H9 (cell line): ENCODE data around the gene SLX4IP. TPM values are rescaled to one million over a fixed set of nuclear protein-coding genes. Genes with fewer than 3 reads are reported as not detected.

Source experiments
- DNase-seq: peaks from one replicate; pipeline ENCODE4 v3.0.0-alpha.2; 2017
- H2AFZ ChIP-seq: one replicate; pipeline ENCODE4 v1.6.1; 2013; ENCODE audit warnings: mild to moderate bottlenecking, low read length, control low read depth, moderate library complexity
- H2AK5ac ChIP-seq: 2 replicates; pipeline ENCODE4 v1.6.1; 2013; ENCODE audit warnings: low read length, control low read depth, mixed read lengths; ENCODE audit not compliant: insufficient read length
- H2BK120ac ChIP-seq: one replicate; pipeline ENCODE4 v1.6.1; 2013; ENCODE audit warnings: low read depth, mild to moderate bottlenecking, low read length, control low read depth, inconsistent platforms; ENCODE audit not compliant: poor library complexity, severe bottlenecking
- H2BK12ac ChIP-seq: 2 replicates; pipeline ENCODE4 v1.6.1; 2013; ENCODE audit warnings: low read length, control low read depth, mixed read lengths, low read depth; ENCODE audit not compliant: insufficient read length
- H2BK15ac ChIP-seq: 2 replicates; pipeline ENCODE4 v1.6.1; 2013; ENCODE audit warnings: low read depth, low read length, control low read depth
- H2BK20ac ChIP-seq: one replicate; pipeline ENCODE4 v1.6.1; 2013; ENCODE audit warnings: low read depth, mild to moderate bottlenecking, low read length, control low read depth, inconsistent platforms; ENCODE audit not compliant: poor library complexity, severe bottlenecking
- H2BK5ac ChIP-seq: 2 replicates; pipeline ENCODE4 v1.6.1; 2013; ENCODE audit warnings: low read length, control low read depth, mixed read lengths; ENCODE audit not compliant: insufficient read length
- H3K14ac ChIP-seq: 2 replicates; pipeline ENCODE4 v1.6.1; 2013; ENCODE audit warnings: low read length, control low read depth; ENCODE audit not compliant: insufficient read depth
- H3K18ac ChIP-seq: 2 replicates; pipeline ENCODE4 v1.6.1; 2013; ENCODE audit warnings: low read depth, mild to moderate bottlenecking, mixed read lengths, low read length, control low read depth; ENCODE audit not compliant: insufficient read length
- H3K23ac ChIP-seq: 2 replicates; pipeline ENCODE4 v1.6.1; 2013; ENCODE audit warnings: low read length, control low read depth, mixed read lengths, low read depth; ENCODE audit not compliant: insufficient read length
- H3K23me2 ChIP-seq: 2 replicates; pipeline ENCODE4 v1.6.1; 2013; ENCODE audit warnings: low read depth, mild to moderate bottlenecking, mixed read lengths, low read length, control low read depth; ENCODE audit not compliant: insufficient read length, poor library complexity, severe bottlenecking
- H3K27ac ChIP-seq: 2 replicates; pipeline ENCODE4 v1.5.1; 2013; ENCODE audit warnings: low read length, control low read depth, mixed read lengths, low read depth; ENCODE audit not compliant: insufficient read length
- H3K27me3 ChIP-seq: 2 replicates; pipeline ENCODE4 v1.6.1; 2013; ENCODE audit warnings: low read length, control low read depth, inconsistent platforms; ENCODE audit not compliant: insufficient read depth
- H3K4ac ChIP-seq: 2 replicates; pipeline ENCODE4 v1.6.1; 2013; ENCODE audit warnings: low read depth, mild to moderate bottlenecking, control low read depth, inconsistent platforms, low read length, moderate library complexity
- H3K4me1 ChIP-seq: 2 replicates; pipeline ENCODE4 v1.6.1; 2013; ENCODE audit warnings: low read length, control low read depth, inconsistent platforms; ENCODE audit not compliant: insufficient read depth
- H3K4me2 ChIP-seq: 2 replicates; pipeline ENCODE4 v1.6.1; 2013; ENCODE audit warnings: low read length, control low read depth, mixed read lengths; ENCODE audit not compliant: insufficient read length, insufficient read depth
- H3K56ac ChIP-seq: 2 replicates; pipeline ENCODE4 v1.6.1; 2013; ENCODE audit warnings: low read depth, mild to moderate bottlenecking, mixed read lengths, low read length, control low read depth; ENCODE audit not compliant: insufficient read length
- H3K79me1 ChIP-seq: 2 replicates; pipeline ENCODE4 v1.6.1; 2013; ENCODE audit warnings: low read depth, mild to moderate bottlenecking, moderate library complexity, low read length, control low read depth, inconsistent platforms; ENCODE audit not compliant: insufficient read depth, poor library complexity, severe bottlenecking
- H3K79me2 ChIP-seq: 2 replicates; pipeline ENCODE4 v1.6.1; 2013; ENCODE audit warnings: low read length, control low read depth, inconsistent platforms; ENCODE audit not compliant: insufficient read depth
- H3K9ac ChIP-seq: 2 replicates; pipeline ENCODE4 v1.6.1; 2013; ENCODE audit warnings: low read length, control low read depth, mixed read lengths; ENCODE audit not compliant: insufficient read length; ENCODE audit errors: extremely low read depth
- H3K9me3 ChIP-seq: one replicate; pipeline ENCODE4 v1.6.1; 2013; ENCODE audit warnings: low read depth, low read length, inconsistent platforms; ENCODE audit not compliant: control insufficient read depth
- H3T11ph ChIP-seq: one replicate; pipeline ENCODE4 v1.6.1; 2013; ENCODE audit warnings: mild to moderate bottlenecking, low read length, control low read depth, inconsistent platforms
- H4K20me1 ChIP-seq: one replicate; pipeline ENCODE4 v1.6.1; 2013; ENCODE audit not compliant: control insufficient read depth, insufficient read length, insufficient read depth
- H4K5ac ChIP-seq: 2 replicates; pipeline ENCODE4 v1.6.1; 2013; ENCODE audit warnings: low read depth, mild to moderate bottlenecking, mixed read lengths, low read length, control low read depth; ENCODE audit not compliant: insufficient read length
- H4K8ac ChIP-seq: replicated peaks from 2 replicates; pipeline ENCODE4 v1.6.1; 2013; ENCODE audit warnings: low read length, control low read depth, mixed read lengths, low read depth; ENCODE audit not compliant: insufficient read length
- H4K91ac ChIP-seq: 2 replicates; pipeline ENCODE4 v1.6.1; 2013; ENCODE audit warnings: low read depth, mild to moderate bottlenecking, moderate library complexity, mixed read lengths, low read length, control low read depth; ENCODE audit not compliant: insufficient read length
- H3K27ac Mint-ChIP-seq, 3 experiments: 2 replicates in 2 of 3; 3 replicates in 1 of 3; pipeline ENCODE4 v1.8.0; 2020 to 2021; ENCODE audit warnings: mixed read lengths in 3 of 3, mild to moderate bottlenecking in 1 of 3, moderate library complexity in 1 of 3
- H3K27me3 Mint-ChIP-seq: 2 replicates; pipeline ENCODE4 v1.8.0; 2021; ENCODE audit warnings: low read depth, mild to moderate bottlenecking, moderate library complexity, mixed read lengths
- H3K36me3 Mint-ChIP-seq, 3 experiments: 2 replicates in 2 of 3; 3 replicates in 1 of 3; pipeline ENCODE4 v1.8.0; 2020 to 2021; ENCODE audit warnings: low read depth in 3 of 3, mixed read lengths in 3 of 3; ENCODE audit not compliant: insufficient read depth in 1 of 3
- H3K4me1 Mint-ChIP-seq, 2 experiments: 2 replicates each; pipeline ENCODE4 v1.8.0; 2020; ENCODE audit warnings: mixed read lengths in 2 of 2
- H3K4me3 Mint-ChIP-seq, 2 experiments: 2 replicates in 1 of 2; 3 replicates in 1 of 2; pipeline ENCODE4 v1.8.0; 2020 to 2021; ENCODE audit warnings: mild to moderate bottlenecking in 2 of 2, mixed read lengths in 2 of 2, moderate library complexity in 1 of 2
- H3K9me3 Mint-ChIP-seq, 2 experiments: 2 replicates in 1 of 2; 3 replicates in 1 of 2; pipeline ENCODE4 v1.8.0; 2020; ENCODE audit warnings: mild to moderate bottlenecking in 2 of 2, mixed read lengths in 2 of 2, moderate library complexity in 1 of 2
- CTCF ChIP-seq: fragments of 200-600 bp; sonication (generic); conservative IDR thresholded peaks from 3 replicates; pipeline ENCODE4 v1.8.0; 2021; ENCODE audit warnings: antibody characterized with exemption, mild to moderate bottlenecking
- WGBS: extraction: QIAGEN DNeasy Blood & Tissue Kit; methylation state at CpG from one replicate; pipeline ENCODE4 v1.1.7; 2013; ENCODE audit warnings: missing lambda C conversion rate, low lambda C conversion rate, mixed read lengths; ENCODE audit not compliant: insufficient read length; ENCODE audit errors: extremely low coverage; 5-methylcytosine and 5-hydroxymethylcytosine counted together
- total RNA-seq: library from RNA; stranded (reverse); gene quantifications from 2 replicates; pipeline ENCODE4 v1.2.1, GENCODE V29; 2021

Gene SLX4IP
- total RNA-seq, 1 experiment from 2014 or later = 7.9 TPM

GRCh38 chr20:10510216-10510615, 75.1 kb downstream of the SLX4IP start:
- no peak for TF ChIP-seq CTCF
- no peak overlapping the region for H4K91ac ChIP-seq
- H4K8ac ChIP-seq = no peak overlapping the region
- no peaks in the 10 kb centered on the region for H3K23me2 ChIP-seq
- H3K27ac Mint-ChIP-seq = no peak overlapping the region
- no peak overlapping the region for H4K5ac ChIP-seq
- H3K23ac ChIP-seq = no peak overlapping the region
- H2BK120ac ChIP-seq = no peak overlapping the region
- H3K79me2 ChIP-seq = no peaks in the 10 kb centered on the region
- no peak overlapping the region for H3K14ac ChIP-seq
- H3K56ac ChIP-seq = no peak overlapping the region
- H2BK5ac ChIP-seq = no peak overlapping the region
- peaks cover 9% of the 10 kb centered on the region for H3K4me1 ChIP-seq
- H3T11ph ChIP-seq = no peak overlapping the region
- no peaks in the 10 kb centered on the region for H3K9me3 ChIP-seq
- H4K20me1 ChIP-seq = no peaks in the 10 kb centered on the region
- H2AFZ ChIP-seq = no peak overlapping the region
- H3K4me3 Mint-ChIP-seq = no peak overlapping the region
- H3K27ac ChIP-seq = no peak overlapping the region
- no peaks in the 10 kb centered on the region for H3K27me3 ChIP-seq
- no peak for DNase-seq
- H3K4me1 Mint-ChIP-seq = peaks cover 21 to 39% of the 10 kb centered on the region in 2 experiments
- no CpG with 5 or more reads among the region's 3 CpGs for WGBS
- no peaks in the 10 kb centered on the region for H3K79me1 ChIP-seq
- no peak overlapping the region for H3K4ac ChIP-seq
- no peak overlapping the region for H3K18ac ChIP-seq
- H3K9me3 Mint-ChIP-seq = no peaks in the 10 kb centered on the region
- no peak overlapping the region for H3K9ac ChIP-seq
- no peaks in the 10 kb centered on the region for H3K27me3 Mint-ChIP-seq
- H2BK12ac ChIP-seq = no peak overlapping the region
- no peak overlapping the region for H2BK15ac ChIP-seq
- no peak overlapping the region for H2AK5ac ChIP-seq
- peaks cover 0 to 4% (median 2%) of the 10 kb centered on the region in 3 experiments; a peak in 2 of 7 replicates for H3K36me3 Mint-ChIP-seq
- no peak overlapping the region for H2BK20ac ChIP-seq
- H3K4me2 ChIP-seq = no peak overlapping the region
